Measurements from ENCODE around the gene MISP.

DNA sequence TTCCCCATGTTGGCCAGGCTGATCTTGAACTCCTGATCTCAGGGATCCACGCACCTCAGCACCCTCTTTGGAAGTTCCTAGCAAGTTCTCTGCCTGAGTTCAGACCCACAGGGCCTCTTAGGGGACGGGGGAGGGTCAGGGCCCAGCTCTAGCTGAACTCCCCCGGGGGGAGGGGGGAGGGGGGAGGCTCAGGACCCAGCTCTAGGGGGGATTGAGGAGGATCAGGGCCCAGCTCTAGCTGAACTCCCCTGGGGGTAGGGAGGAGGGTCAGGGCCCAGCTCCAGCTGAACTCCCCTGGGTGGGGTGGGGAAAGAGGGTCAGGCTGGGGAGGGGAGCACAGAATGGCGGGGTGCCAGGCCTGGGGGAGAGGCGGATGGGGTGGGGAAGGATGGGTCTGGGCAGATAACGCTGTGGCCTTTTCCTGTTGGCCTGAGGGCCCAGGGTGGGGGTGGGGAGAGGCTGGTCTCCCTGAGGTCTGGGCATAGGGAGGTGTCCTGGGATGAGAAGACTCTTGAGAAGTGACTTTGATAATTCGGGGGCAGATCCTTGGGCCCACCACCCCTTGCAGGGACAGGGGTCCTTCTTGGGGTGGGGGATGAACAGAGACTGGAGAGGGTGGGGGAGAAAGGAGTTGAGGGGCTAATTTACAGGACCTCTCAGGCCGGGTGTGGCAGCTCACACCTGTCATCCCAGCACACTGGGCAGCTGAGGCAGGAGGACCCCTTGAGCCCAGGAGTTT lies 40.8 kb downstream of the MISP start:
- TF ChIP-seq, protein P1, sequence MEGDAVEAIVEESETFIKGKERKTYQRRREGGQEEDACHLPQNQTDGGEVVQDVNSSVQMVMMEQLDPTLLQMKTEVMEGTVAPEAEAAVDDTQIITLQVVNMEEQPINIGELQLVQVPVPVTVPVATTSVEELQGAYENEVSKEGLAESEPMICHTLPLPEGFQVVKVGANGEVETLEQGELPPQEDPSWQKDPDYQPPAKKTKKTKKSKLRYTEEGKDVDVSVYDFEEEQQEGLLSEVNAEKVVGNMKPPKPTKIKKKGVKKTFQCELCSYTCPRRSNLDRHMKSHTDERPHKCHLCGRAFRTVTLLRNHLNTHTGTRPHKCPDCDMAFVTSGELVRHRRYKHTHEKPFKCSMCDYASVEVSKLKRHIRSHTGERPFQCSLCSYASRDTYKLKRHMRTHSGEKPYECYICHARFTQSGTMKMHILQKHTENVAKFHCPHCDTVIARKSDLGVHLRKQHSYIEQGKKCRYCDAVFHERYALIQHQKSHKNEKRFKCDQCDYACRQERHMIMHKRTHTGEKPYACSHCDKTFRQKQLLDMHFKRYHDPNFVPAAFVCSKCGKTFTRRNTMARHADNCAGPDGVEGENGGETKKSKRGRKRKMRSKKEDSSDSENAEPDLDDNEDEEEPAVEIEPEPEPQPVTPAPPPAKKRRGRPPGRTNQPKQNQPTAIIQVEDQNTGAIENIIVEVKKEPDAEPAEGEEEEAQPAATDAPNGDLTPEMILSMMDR (IDR thresholded peaks at IDR 0.05), result no peak
- no peak for TF ChIP-seq POLR2AphosphoS5 (IDR thresholded peaks at IDR 0.05)
- no peak for TF ChIP-seq POLR2A (IDR thresholded peaks at IDR 0.05)

Data from breast epithelium (tissue), 3 donors.